Inflammatory macrophage (primary cell): ENCODE data around the gene FBXL19.

ENCODE experiments used
- DNase-seq, 2 donors: peaks; one replicate each; pipeline ENCODE4 v3.0.0-alpha.2; 2020 to 2022

Gene FBXL19

GRCh38 chr16:30894540-30895368 lies 28.6 kb upstream of the FBXL19 start:
- peak in 1 of 2 donors; percentile 17 for DNase-seq

DNA sequence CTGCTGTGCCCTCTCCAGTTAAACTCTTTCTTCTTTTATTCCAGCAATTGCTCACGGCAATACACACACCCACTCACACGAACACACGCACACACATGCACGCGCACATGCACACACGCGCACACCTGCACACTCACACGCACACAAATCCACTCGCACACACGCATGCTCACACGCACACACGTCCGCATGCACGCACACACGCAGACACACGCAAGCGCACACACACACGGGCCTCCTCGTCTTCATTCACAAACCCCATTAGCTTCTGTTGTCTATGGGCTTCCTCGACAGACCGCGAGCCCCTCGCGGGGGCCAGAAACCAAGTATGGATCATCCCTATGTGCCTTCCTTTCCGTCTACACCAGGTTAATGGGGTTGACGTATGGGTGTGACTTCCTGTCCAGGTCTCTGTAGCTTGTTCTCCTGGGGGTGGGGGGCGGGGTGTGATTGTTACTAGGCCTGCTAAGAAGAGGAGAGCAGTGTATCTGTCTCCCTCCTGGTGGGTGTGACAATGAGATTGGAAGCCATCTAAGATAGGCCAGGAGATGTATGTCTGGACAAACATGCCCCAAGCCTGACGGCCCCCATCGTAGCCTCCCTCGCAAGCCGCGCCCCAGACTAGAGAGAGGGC lies 27.6 kb upstream of the FBXL19 start:
- no peak for DNase-seq

DNA sequence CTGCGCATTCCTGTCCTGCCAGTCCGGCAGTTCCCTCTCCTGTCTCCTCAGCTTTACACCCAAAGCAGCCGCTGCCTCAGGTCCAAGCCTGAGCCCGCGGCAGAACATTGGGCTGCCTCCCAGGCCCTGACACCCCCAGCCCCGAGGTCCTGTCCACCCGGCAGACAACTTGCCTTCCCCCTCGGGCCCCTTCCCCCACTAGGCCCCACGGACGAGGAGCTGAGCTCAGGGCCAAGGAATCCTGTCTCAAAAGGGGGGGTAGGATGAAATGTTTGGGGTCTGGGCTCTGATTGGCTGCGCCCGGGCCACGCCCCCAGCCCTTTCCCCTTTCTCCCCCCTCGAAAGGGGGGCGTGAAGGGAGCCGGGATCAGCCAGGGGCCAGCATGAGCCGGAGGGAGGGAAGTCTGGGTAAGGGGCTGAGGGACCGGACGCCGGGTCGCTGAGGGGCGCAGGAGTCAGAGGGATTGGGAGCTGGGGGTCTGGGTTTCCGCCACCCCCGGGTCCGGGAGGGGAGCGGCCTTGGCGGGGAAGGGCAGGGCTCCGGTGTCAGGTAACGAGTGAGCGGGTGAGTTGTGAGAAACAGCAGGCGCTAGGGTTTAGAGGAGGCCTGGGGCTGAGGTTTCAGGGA lies 27.0 kb upstream of the FBXL19 start, which contains the start of gene CTF1:
Gene CTF1 (plus strand): TSS at position 354 of the 628 bp plus-strand sequence. CDS start 30 bp downstream, at position 384.
- DNase-seq, result no peak

- peak; percentile 91 for DNase-seq
Measured at GRCh38 chr16:30896889-30897733, 26.3 kb upstream of the FBXL19 start.

- no peak for DNase-seq
Measured at GRCh38 chr16:30899794-30900193, 23.6 kb upstream of the FBXL19 start.

DNA sequence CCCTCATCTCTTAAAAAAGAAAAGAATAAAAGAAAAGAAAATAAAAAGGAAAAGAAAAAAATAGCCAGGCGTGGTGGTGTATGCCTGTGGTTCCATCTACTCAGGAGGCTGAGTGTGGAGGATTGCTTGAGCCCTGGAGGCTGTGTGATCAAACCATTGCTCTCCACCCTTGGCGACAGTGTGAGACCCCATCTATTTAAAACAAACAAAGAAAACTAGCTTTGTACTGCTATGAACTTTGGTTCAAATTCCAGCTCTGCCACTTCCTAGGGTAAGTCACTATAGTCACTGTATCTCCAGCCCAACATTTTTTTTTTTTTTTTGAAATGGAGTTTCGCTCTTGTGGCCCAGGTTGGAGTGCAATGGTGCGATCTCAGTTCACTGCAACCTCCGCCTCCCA lies 22.8 kb upstream of the FBXL19 start:
- DNase-seq, result no peak

DNA sequence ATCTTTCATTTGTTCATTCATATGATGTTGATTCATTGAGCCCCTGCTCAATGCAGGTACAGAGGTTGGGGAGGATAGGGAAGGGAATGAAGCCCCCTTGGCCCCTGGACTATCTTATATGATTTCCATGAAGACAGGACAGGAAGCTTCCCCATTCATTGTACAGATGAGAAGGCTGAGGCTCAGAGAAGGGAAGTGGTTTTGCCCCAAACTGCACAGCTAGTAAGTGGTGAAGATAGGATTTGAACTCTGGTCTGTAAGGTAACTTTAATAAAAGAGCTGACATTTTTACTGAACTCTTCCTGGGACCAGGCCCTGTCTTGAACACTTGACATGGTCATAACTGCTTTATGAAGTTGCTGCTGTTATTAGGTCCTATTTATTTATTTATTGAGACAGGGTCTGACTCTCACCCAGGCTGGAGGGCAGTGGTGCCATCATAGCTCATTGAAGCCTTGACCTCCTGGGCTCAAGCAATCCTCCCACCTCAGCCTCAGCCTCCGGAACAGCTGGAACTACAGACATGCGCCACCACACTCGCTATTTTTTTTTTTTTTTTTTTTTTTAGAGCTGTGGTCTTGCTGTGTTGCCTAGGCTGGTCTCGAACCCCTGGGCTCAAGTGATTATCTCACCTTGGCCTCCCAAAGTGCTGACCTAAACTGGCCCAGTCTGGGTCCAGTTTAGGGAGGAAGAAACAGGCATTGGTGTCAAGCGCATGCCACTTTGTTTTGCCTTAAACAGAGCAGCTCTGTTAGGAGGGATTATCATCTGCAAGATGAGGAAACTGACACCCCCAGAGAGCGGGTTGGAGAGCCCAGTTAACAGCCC lies 22.0 kb upstream of the FBXL19 start:
- DNase-seq, result peak in 1 of 2 donors; percentile 15

GRCh38 chr16:30902029-30902972 lies 21.1 kb upstream of the FBXL19 start:
- peak; percentile 61 to 87 for DNase-seq

GRCh38 chr16:30903002-30903401 lies 20.4 kb upstream of the FBXL19 start:
- DNase-seq, result no peak

DNA sequence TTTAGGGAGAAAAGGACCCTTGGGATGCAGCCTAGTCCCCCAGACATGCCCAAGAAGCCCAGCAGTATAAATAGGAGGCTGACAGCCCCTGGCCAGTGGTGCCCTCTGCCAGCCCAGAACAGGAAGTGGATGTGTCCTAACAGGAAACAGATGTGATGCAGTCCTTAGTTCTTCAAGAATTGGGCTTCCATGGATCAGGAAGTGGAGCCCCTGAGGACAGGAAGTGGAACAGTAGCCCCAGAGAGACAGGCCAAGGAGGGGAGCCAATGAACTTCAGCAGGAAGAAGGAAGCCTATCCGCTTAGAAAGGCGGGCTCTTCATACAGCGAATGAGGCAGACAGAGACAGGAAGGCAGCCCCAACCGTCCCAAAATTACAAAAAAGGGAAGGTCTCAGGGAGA lies 19.8 kb upstream of the FBXL19 start:
- peak; percentile 86 to 94 for DNase-seq

DNA sequence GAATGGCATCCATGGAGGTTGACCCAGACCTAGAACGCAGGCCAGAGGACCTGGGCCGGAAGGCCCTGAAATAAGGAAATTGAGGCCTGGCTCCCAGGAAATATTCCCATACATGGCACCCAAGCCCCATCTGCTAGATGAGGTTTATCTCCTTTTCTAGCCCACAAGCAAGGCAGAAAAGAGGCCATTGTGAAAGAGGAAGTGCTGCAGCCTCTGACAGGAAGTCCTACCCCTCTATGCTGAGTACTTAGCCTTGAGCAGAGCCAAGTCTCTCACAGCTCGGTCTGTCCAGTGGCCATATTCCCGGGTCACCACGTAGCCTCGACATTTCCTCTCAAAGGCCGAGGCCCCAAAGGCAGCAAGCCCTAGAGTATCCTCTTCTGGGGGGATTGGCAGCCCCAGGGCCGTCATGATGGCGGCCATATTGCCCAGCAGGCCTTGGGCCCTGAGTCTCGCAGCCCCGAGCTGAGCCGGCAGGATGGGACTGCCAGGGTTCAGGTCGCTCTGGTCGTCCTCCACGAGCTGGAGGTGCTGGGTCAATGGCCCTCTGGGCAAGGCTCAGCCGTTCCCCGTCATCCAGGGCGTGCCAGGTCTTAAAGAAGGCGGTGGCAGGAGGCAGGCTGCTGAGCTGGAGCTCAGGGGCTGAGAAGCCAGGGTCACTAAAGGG lies 19.1 kb upstream of the FBXL19 start:
- DNase-seq, result peak; percentile 29 to 42

GRCh38 chr16:30907064-30907463 lies 16.3 kb upstream of the FBXL19 start:
- no peak for DNase-seq

DNA sequence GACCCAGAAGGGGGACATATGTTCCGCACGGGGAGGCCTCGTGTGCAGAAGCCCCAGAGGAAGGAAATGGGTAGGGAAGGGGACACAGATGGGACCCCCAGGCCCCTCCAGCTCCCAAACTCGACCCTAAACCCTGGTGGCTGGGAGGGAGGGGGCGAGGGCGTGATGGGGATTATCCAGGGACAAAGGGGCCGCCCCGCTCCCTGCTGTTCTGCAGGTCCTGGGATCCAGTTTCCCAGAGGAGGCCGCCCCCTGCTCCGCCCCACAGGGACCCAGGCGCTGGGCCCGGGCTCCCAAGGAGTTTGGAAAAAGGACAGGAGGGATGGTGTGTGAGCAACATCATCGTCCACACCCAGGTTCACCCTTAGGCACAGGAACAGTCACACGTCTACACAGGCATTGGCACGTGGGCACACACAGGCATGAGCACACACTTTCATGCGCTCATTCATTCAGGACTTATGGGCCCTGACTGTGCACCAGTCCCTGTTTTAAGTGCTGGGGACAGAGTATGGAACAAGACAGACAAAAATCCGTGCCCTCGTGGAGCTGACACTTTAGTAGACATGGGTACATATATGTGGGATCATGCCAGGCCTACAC lies 12.8 kb upstream of the FBXL19 start:
- no peak for DNase-seq

DNA sequence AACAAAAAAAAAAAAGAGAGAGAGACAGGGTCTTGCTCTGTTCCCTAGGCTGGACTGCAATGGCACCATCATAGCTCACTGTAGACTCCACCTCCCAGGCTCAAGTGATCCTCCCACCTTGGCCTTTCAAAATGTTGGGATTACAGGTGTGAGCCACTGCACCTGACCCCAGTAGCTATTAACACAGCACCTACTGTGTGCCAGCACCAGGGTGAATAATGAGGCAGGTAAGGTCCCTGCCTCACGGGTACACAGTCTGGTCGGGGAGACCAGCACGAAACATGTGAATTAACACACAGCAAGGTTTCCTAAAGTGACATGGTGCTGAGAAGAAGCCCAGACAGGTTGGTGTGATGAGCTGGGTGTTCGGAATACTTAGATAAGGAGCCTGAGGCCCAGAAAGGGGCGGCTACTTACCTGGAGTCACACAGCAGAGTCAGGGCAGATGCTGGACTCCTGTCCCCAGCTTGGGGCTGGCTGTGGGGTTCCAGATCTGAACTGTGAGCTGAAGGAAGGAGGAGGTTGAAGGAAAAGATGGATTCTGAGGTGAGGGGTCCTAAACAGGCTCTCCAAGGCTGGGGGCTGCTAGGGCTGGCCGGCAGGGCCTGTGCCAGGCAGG lies 10.5 kb upstream of the FBXL19 start:
- no peak for DNase-seq

GRCh38 chr16:30914830-30915229 lies 8.5 kb upstream of the FBXL19 start:
- no peak for DNase-seq

DNA sequence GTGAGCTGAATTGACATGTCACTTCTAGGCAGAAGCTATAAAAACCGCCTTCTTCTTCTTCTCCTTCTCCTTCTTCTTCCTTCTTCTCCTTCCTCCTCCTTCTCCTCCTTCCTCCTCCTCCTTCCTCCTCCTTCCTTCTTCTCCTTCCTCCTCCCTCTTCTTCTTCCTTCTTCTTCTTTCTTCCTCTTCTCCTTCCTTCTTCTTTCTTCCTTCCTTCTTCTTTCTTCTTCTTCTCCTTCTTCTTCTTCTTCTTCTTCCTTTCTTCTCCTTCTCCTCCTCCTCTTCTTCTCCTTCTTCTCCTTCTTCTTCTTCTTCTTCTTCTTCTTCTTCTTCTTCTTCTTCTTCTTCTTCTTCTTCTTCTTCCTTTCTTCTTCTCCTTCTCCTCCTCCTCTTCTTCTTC lies 4.8 kb upstream of the FBXL19 start:
- no peak for DNase-seq

DNA sequence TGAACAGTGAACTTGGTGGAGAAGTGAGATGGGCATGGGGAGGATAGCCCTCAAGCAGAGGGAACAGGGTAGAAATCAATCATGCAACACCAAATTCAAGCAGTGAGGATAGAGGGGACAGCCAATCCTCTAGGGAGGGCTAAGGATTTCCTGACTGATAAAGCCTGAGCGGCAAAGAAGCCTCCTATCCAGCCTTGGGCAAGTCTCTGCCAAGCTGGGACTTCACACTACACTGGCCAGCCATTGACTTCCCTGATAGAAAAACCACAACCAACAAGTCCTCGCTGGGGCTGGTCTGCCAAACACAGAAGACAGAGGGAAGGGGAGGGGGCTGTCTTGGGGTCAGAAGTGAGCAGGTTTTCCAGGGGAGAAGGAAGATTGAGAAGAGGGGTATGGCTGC lies 2.5 kb upstream of the FBXL19 start:
- no peak for DNase-seq

GRCh38 chr16:30921459-30921747 lies 2.0 kb upstream of the FBXL19 start:
- no peak for DNase-seq

- DNase-seq, result peak; percentile 81 to 83
Measured at GRCh38 chr16:30921748-30922419, 1.5 kb upstream of the FBXL19 start.
